Esophagus squamous epithelium (tissue), 4 donors: ENCODE results near the gene PCDHB5.

Source experiments
- POLR2A ChIP-seq, 4 donors: fragments of 450-650 bp; IDR thresholded peaks; one replicate each; pipeline ENCODE4 v1.6.1; 2017; ENCODE audit warnings: antibody characterized with exemption in 4 of 4, mild to moderate bottlenecking in 4 of 4, moderate library complexity in 3 of 4
- TF ChIP-seq, protein P1 (sequence below), 6 experiments: fragments of 450-650 bp in 4 of 6; fragments of 200-600 bp in 2 of 6; sonication (generic) in 2 of 6; IDR thresholded peaks; one replicate each; pipeline ENCODE4 v1.5.1; 2016 to 2019; ENCODE audit warnings: antibody characterized with exemption in 6 of 6, mild to moderate bottlenecking in 4 of 6, moderate library complexity in 4 of 6

DNA sequence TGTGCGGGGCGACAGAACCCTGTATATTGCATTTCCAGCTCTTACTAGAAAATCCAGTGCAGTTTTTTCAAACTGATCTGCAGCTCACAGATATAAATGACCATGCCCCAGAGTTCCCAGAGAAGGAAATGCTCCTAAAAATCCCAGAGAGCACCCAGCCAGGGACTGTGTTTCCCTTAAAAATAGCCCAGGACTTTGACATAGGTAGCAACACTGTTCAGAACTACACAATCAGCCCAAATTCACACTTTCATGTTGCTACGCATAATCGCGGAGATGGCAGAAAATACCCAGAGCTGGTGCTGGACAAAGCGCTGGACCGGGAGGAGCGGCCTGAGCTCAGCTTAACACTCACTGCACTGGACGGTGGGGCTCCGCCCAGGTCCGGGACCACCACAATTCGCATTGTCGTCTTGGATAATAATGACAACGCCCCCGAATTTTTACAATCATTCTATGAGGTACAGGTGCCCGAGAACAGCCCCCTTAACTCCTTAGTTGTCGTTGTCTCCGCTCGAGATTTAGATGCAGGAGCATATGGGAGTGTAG lies 786 bp downstream of the PCDHB5 start:
- TF ChIP-seq, protein P1, sequence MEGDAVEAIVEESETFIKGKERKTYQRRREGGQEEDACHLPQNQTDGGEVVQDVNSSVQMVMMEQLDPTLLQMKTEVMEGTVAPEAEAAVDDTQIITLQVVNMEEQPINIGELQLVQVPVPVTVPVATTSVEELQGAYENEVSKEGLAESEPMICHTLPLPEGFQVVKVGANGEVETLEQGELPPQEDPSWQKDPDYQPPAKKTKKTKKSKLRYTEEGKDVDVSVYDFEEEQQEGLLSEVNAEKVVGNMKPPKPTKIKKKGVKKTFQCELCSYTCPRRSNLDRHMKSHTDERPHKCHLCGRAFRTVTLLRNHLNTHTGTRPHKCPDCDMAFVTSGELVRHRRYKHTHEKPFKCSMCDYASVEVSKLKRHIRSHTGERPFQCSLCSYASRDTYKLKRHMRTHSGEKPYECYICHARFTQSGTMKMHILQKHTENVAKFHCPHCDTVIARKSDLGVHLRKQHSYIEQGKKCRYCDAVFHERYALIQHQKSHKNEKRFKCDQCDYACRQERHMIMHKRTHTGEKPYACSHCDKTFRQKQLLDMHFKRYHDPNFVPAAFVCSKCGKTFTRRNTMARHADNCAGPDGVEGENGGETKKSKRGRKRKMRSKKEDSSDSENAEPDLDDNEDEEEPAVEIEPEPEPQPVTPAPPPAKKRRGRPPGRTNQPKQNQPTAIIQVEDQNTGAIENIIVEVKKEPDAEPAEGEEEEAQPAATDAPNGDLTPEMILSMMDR (IDR thresholded peaks at IDR 0.05): no peak
- no peak for TF ChIP-seq POLR2A (IDR thresholded peaks at IDR 0.05)
